B cell (primary cell): Measurements from ENCODE around the gene TMEM92. TPM values are rescaled to one million over a fixed set of nuclear protein-coding genes. Genes with fewer than 3 reads are reported as not detected.

Experiments used
- ATAC-seq: fragments of 200-7000 bp; cut with Tn5 transposase; one replicate; pipeline ENCODE4 v1.10.0; 2021; ENCODE audit warnings: low read depth, mild to moderate bottlenecking, moderate number of reproducible peaks, moderate library complexity
- CTCF ChIA-PET: fragments of 350-600 bp; sonication (Branson Sonifier 250); formaldehyde crosslinking; loops from one replicate; lab custom pipeline; 2021; ENCODE audit warnings: antibody characterized with exemption, inconsistent platforms; lab: Charles Lee
- POLR2A ChIA-PET: fragments of 350-600 bp; sonication (Branson Sonifier 250); formaldehyde crosslinking; loops from one replicate; lab custom pipeline; 2021; ENCODE audit warnings: antibody characterized with exemption; lab: Charles Lee
- DNase-seq: peaks from one replicate; pipeline ENCODE4 v3.0.0; 2013
- H2AFZ ChIP-seq: 2 replicates; pipeline ENCODE4 v1.6.1; 2012; ENCODE audit warnings: mild to moderate bottlenecking, low read depth, low read length; ENCODE audit not compliant: insufficient read depth, poor library complexity, severe bottlenecking
- H3K27ac ChIP-seq, 2 donors: 1 replicate in 1 of 2; 2 replicates in 1 of 2; pipeline ENCODE4 v1.5.1; 2012 to 2013; ENCODE audit warnings: low read length in 2 of 2, mild to moderate bottlenecking in 2 of 2, moderate library complexity in 1 of 2
- H3K27me3 ChIP-seq, 4 experiments: fragments of 200-600 bp in 1 of 4; sonication (generic) in 1 of 4; replicated peaks in 1 of 4; 1 replicate in 2 of 4; 2 replicates in 2 of 4; pipeline versions ENCODE4 v1.6.1 to v1.7.0; 2013 to 2016; ENCODE audit warnings: low read length in 3 of 4, mild to moderate bottlenecking in 2 of 4, mixed read lengths in 1 of 4, moderate library complexity in 1 of 4; ENCODE audit not compliant: insufficient read depth in 4 of 4, control insufficient read depth in 3 of 4; ENCODE audit errors: control extremely low read depth in 1 of 4
- H3K36me3 ChIP-seq, 2 experiments: replicated peaks in 1 of 2; 1 replicate in 1 of 2; 2 replicates in 1 of 2; pipeline versions ENCODE4 v1.6.1 to v1.7.1; 2013; ENCODE audit warnings: low read length in 1 of 2; ENCODE audit not compliant: insufficient read depth in 2 of 2, control insufficient read depth in 1 of 2; ENCODE audit errors: control extremely low read depth in 1 of 2, extremely low read depth in 1 of 2
- H3K4me1 ChIP-seq, 2 donors: fragments of 200-600 bp in 1 of 2; sonication (generic) in 1 of 2; 1 replicate in 1 of 2; 2 replicates in 1 of 2; pipeline versions ENCODE4 v1.5.1 to v1.6.1; 2013 to 2017; ENCODE audit warnings: low read length in 2 of 2; ENCODE audit not compliant: control insufficient read depth in 2 of 2, insufficient read depth in 2 of 2
- H3K4me2 ChIP-seq: replicated peaks from 2 replicates; pipeline ENCODE3; 2012; ENCODE audit warnings: mild to moderate bottlenecking, low read depth, low read length; ENCODE audit not compliant: poor library complexity, severe bottlenecking
- H3K4me3 ChIP-seq, 5 experiments: fragments of 200-600 bp in 1 of 5; sonication (generic) in 1 of 5; 1 replicate in 3 of 5; 2 replicates in 2 of 5; pipeline versions ENCODE4 v1.5.1 to v1.7.0; 2011 to 2016; ENCODE audit warnings: low read length in 4 of 5, mild to moderate bottlenecking in 4 of 5, low read depth in 2 of 5, control low read depth in 1 of 5, moderate library complexity in 1 of 5; ENCODE audit not compliant: insufficient read depth in 1 of 5; ENCODE audit errors: control extremely low read depth in 1 of 5, extremely low read depth in 1 of 5
- H3K79me2 ChIP-seq: fragments of 200-600 bp; sonication (generic); one replicate; pipeline ENCODE4 v1.6.0; 2016; ENCODE audit warnings: low read length; ENCODE audit not compliant: control insufficient read depth, insufficient read depth
- H3K9ac ChIP-seq: fragments of 200-600 bp; sonication (generic); 2 replicates; pipeline ENCODE4 v1.6.1; 2017; ENCODE audit warnings: mild to moderate bottlenecking, low read length, moderate library complexity
- H3K9me3 ChIP-seq, 3 donors: one replicate each; pipeline versions ENCODE4 v1.6.1 to v1.7.1; 2013; ENCODE audit warnings: low read length in 2 of 3; ENCODE audit not compliant: control insufficient read depth in 2 of 3, insufficient read depth in 1 of 3; ENCODE audit errors: control extremely low read depth in 1 of 3
- H4K20me1 ChIP-seq: 2 replicates; pipeline ENCODE4 v1.6.0; 2012; ENCODE audit warnings: mild to moderate bottlenecking, low read length; ENCODE audit not compliant: insufficient read depth, control insufficient read depth, poor library complexity, severe bottlenecking
- H3K27ac Mint-ChIP-seq: one replicate; pipeline ENCODE4 v1.8.0; 2021; ENCODE audit warnings: mixed read lengths
- H3K27me3 Mint-ChIP-seq: one replicate; pipeline ENCODE4 v1.8.0; 2021; ENCODE audit warnings: mixed read lengths
- H3K4me1 Mint-ChIP-seq: one replicate; pipeline ENCODE4 v1.8.0; 2021; ENCODE audit warnings: mixed read lengths
- H3K4me3 Mint-ChIP-seq: one replicate; pipeline ENCODE4 v1.8.0; 2021; ENCODE audit warnings: mixed read lengths
- H3K9me3 Mint-ChIP-seq: one replicate; pipeline ENCODE4 v1.8.0; 2022; ENCODE audit warnings: mixed read lengths; ENCODE audit not compliant: insufficient read depth
- EZH2 ChIP-seq: IDR thresholded peaks from 2 replicates; pipeline ENCODE4 v1.6.1; 2012; ENCODE audit warnings: borderline replicate concordance, low read depth, mild to moderate bottlenecking, moderate library complexity, low read length; ENCODE audit not compliant: insufficient read depth, poor library complexity, severe bottlenecking
- WGBS: methylation state at CpG from one replicate; pipeline ENCODE4 v1.1.5; 2013; ENCODE audit warnings: missing lambda C conversion rate; ENCODE audit not compliant: insufficient coverage; 5-methylcytosine and 5-hydroxymethylcytosine counted together
- intact Hi-C: fragments of 100-400 bp; cut with micrococcal nuclease; formaldehyde crosslinking; loops from one replicate; pipeline ENCODE4 v1.10.0; 2022
- polyA plus RNA-seq: library from polyadenylated mRNA; depleted of rRNA; stranded (reverse); fragments of >200 nt; gene quantifications from 2 replicates; pipeline ENCODE4 v1.2.3, GENCODE V29; 2012
- total RNA-seq, 2 donors: library from RNA; stranded (reverse); fragments of 120-200 nt in 1 of 2; gene quantifications; 1 replicate in 1 of 2; 2 replicates in 1 of 2; pipeline versions ENCODE4 v1.2.3 to v1.2.4, GENCODE V29; 2013 to 2022
- TF ChIP-seq, protein P1 (sequence below): fragments of 200-600 bp; IDR thresholded peaks from one replicate; pipeline ENCODE4 v1.8.0; 2022; ENCODE audit warnings: antibody characterized with exemption, mild to moderate bottlenecking

The TMEM92 gene
- total and polyA plus RNA-seq, 2 donors (not counting 1 experiment from before 2014, with no cell fraction given) = not detected

GRCh38 chr17:50323060-50323459, 48.8 kb downstream of the TMEM92 start:
- Histone ChIP-seq H3K27ac (no peak overlapping the region), H2AFZ (no peak overlapping the region), H3K27me3 (no peaks in the 10 kb centered on the region), H3K36me3 (no peaks in the 10 kb centered on the region), H3K4me1 (no peaks in the 10 kb centered on the region), H3K4me2 (no peak overlapping the region), H4K20me1 (no peaks in the 10 kb centered on the region), H3K79me2 (no peaks in the 10 kb centered on the region), H3K4me3 (no peak overlapping the region), H3K9ac (no peak overlapping the region), H3K9me3 (no peaks in the 10 kb centered on the region)
- TF ChIP-seq, protein P1, sequence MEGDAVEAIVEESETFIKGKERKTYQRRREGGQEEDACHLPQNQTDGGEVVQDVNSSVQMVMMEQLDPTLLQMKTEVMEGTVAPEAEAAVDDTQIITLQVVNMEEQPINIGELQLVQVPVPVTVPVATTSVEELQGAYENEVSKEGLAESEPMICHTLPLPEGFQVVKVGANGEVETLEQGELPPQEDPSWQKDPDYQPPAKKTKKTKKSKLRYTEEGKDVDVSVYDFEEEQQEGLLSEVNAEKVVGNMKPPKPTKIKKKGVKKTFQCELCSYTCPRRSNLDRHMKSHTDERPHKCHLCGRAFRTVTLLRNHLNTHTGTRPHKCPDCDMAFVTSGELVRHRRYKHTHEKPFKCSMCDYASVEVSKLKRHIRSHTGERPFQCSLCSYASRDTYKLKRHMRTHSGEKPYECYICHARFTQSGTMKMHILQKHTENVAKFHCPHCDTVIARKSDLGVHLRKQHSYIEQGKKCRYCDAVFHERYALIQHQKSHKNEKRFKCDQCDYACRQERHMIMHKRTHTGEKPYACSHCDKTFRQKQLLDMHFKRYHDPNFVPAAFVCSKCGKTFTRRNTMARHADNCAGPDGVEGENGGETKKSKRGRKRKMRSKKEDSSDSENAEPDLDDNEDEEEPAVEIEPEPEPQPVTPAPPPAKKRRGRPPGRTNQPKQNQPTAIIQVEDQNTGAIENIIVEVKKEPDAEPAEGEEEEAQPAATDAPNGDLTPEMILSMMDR = no peak
- no peak for TF ChIP-seq EZH2
- no peak for DNase-seq
- no peaks in the 10 kb centered on the region for H3K4me1 Mint-ChIP-seq
- peaks cover 6% of the 10 kb centered on the region for H3K27me3 Mint-ChIP-seq
- no peak overlapping the region for H3K4me3 Mint-ChIP-seq
- CTCF ChIA-PET = interaction anchor here (1.8 kb wide), 1 partner anchor 154 kb away, joined by 4 read pairs; no protein-coding TSS in a partner anchor
- no peaks in the 10 kb centered on the region for H3K9me3 Mint-ChIP-seq
- POLR2A ChIA-PET = interaction anchor here (0.7 kb wide), 1 partner anchor 440 kb away, joined by 4 read pairs; no protein-coding TSS in a partner anchor
- WGBS = no CpG with 5 or more reads among the region's 5 CpGs
- ATAC-seq = no peak
- intact Hi-C loops = no loop called here
- no peak overlapping the region for H3K27ac Mint-ChIP-seq

- Histone ChIP-seq H2AFZ (no peak overlapping the region), H3K9me3 (peaks cover 0 to 3% (median 0%) of the 10 kb centered on the region in 3 donors), H4K20me1 (no peaks in the 10 kb centered on the region), H3K9ac (no peak overlapping the region), H3K4me3 (no peak overlapping the region), H3K27ac (no peak overlapping the region), H3K36me3 (no peaks in the 10 kb centered on the region), H3K79me2 (no peaks in the 10 kb centered on the region), H3K27me3 (no peaks in the 10 kb centered on the region), H3K4me1 (no peaks in the 10 kb centered on the region), H3K4me2 (no peak overlapping the region)
- TF ChIP-seq EZH2 = no peak
- TF ChIP-seq, protein P1 = no peak
- CTCF ChIA-PET = no interaction called here
- H3K9me3 Mint-ChIP-seq = no peaks in the 10 kb centered on the region
- POLR2A ChIA-PET = no interaction called here
- intact Hi-C loops = no loop called here
- no peak overlapping the region for H3K27ac Mint-ChIP-seq
- H3K27me3 Mint-ChIP-seq = peaks cover 4% of the 10 kb centered on the region
- WGBS = 87% methylated on average over 4 of the region's 4 CpGs
- no peaks in the 10 kb centered on the region for H3K4me1 Mint-ChIP-seq
- ATAC-seq = no peak
- H3K4me3 Mint-ChIP-seq = no peak overlapping the region
- DNase-seq = no peak
Observed at GRCh38 chr17:50325906-50326305, 51.6 kb downstream of the TMEM92 start.
